Activated CD8-positive, alpha-beta memory T cell treated with anti-CD3 and anti-CD28 coated beads, Interleukin-2, amount 50 U/mL, for 24 hours (primary cell): Measurements from ENCODE around the gene TRERF1.
"Not testable (repeated sequence)": the region's sequence is repeated elsewhere in the genome, so short reads cannot be mapped to it uniquely, and the experiment has no call there.

Experiments
- DNase-seq: peaks from one replicate; pipeline ENCODE4 v3.0.0-alpha.2; 2020; ENCODE audit errors: extremely low read depth

The TRERF1 gene, protein sequence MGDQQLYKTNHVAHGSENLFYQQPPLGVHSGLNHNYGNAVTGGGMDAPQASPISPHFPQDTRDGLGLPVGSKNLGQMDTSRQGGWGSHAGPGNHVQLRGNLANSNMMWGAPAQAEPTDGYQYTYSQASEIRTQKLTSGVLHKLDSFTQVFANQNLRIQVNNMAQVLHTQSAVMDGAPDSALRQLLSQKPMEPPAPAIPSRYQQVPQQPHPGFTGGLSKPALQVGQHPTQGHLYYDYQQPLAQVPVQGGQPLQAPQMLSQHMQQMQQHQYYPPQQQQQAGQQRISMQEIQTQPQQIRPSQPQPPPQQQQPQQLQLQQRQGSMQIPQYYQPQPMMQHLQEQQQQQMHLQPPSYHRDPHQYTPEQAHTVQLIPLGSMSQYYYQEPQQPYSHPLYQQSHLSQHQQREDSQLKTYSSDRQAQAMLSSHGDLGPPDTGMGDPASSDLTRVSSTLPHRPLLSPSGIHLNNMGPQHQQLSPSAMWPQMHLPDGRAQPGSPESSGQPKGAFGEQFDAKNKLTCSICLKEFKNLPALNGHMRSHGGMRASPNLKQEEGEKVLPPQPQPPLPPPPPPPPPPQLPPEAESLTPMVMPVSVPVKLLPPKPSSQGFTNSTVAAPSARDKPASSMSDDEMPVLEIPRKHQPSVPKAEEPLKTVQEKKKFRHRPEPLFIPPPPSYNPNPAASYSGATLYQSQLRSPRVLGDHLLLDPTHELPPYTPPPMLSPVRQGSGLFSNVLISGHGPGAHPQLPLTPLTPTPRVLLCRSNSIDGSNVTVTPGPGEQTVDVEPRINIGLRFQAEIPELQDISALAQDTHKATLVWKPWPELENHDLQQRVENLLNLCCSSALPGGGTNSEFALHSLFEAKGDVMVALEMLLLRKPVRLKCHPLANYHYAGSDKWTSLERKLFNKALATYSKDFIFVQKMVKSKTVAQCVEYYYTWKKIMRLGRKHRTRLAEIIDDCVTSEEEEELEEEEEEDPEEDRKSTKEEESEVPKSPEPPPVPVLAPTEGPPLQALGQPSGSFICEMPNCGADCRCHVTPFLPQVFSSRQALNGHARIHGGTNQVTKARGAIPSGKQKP (N-terminal part only)

DNA sequence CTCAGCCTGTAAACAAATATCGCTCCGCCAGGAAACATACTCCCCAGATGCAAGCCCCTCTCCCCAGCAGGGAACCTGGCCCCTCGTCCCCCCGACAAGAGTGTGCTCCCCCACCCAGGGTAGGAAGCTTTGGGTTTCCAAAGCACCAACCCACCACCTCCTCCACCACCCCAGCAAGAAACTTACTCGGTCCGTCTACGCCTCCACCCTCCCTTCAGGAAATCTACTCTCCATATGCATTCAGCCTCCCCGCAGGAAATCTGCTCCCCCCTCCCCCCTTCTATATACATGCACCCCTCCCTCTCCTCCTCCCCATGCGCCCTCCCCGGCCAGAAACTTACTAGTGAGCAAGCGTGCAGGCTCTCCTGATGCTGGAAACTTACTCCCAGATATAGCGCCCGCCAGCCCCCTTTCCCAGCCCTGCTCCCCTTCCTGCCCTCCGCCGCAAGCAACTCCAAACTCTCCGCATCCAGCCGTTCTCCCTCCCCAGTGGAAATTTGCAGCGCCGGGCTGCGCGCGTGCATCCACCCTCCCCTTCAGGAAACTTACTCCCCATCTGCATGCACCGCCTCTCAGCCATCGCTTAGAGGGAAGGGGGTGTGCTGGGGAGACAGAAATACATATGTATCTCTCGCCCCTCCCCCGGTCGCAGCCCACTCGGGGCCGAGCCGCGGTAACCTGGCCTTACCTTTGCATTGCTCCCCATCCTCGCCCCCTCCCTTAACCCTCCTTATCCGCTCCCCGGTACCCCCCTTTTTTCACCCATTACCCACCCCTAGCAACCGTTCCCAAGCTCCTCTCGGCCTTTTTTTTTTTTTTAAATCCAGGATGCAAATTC lies at the start of gene TRERF1:
TRERF1 (minus strand) TSS at position 594 of the 838 bp plus-strand sequence. CDS start 182,336 bp downstream, outside the sequence.
- DNase-seq, result no peak

DNA sequence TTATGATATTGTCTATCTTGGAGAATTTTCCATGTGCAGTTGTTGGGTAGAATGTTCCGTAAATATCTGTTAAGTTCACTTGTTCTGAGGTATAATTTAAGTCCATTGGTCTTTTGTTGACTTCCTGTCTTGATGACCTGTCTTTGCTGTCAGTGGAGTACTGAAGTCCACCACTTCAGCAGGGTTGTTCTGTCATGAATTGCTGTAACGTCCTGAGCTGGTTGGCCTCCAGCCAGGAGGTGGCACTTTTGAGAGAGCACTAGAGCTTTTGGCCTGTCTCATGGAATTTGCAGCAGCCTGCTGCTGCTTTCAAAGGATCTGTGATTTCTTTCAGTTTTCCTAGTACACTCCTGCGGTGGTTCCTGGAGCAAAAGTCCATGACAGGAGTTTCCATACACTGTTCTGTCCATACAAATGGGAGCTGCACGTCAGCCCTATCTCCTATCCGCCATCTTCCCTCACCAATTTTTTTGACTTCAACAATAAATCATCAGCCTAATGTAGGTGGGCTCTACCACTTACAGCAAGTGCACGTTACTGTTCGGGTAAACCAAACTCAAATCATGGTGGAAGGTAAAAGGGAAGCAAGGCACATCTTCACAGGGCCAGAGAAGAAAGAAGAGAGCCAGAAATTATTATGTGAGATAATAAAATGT lies 46.9 kb upstream of the TRERF1 start:
- no peak for DNase-seq

DNA sequence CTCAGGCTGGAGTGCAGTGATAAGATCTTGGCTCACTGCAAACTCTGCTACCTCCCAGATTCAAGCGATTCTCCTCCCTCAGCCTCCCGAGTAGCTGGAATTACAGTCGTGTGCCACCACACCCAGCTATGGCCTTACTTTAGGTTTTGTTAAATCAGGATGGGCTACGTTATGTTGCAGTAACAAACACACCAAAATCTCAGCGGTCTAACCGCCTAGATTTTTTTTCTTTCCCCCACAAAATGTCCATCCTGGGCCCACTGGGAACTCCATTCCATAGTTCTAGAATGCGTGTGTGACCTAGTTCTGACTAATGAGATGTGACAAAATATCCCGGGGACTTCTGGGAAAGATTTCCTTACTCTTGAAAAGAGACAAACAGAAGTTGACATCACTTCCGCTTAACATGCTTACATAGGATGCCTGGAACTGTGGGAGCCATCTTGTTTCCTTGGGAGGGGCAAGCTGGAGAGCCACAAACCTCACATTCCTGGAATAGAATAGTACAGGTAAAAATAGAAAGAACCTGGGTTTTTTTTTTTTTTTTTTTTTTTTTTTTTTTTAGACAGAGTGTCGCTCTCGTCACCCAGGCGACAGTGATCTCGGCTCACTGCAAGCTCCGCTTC lies 42.3 kb upstream of the TRERF1 start:
- DNase-seq, result no peak

DNA sequence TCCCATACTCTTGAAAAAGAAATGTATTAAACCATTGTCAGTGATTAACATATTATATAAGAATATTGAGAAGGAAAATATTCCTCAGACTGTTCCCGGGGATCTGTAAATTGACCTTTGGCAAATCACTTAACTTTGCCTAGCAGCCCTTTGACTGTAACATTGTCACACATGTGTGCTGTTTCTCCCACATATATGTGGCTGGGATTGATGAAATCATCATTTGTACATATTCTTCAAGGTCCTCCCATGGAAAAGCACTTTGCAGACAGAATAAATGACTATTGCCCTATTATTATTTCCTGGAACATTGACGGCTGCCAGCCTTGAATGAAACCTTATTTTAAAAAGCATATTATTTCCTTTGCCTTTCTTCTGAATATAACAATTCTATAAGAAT lies 36.4 kb upstream of the TRERF1 start:
- no peak for DNase-seq

DNA sequence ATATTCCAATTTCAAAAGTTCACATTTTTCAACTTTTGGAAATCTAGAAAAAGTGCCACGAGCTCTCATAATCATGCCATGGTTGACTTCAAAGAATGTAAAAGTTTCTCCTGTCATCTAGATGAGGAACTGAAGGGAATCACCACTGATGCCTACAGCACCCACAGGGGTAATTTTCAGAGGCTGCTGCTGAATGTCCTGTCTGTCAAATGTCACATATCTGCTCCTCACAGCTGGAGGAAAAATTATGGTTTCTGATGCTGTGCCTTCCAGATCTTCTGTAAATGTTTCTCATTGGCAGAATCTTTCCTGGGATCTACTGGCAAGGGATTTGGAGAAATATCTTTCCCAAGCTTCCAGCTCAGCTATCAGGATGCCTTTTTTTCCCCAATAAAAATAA lies 32.5 kb upstream of the TRERF1 start:
- no peak for DNase-seq

DNA sequence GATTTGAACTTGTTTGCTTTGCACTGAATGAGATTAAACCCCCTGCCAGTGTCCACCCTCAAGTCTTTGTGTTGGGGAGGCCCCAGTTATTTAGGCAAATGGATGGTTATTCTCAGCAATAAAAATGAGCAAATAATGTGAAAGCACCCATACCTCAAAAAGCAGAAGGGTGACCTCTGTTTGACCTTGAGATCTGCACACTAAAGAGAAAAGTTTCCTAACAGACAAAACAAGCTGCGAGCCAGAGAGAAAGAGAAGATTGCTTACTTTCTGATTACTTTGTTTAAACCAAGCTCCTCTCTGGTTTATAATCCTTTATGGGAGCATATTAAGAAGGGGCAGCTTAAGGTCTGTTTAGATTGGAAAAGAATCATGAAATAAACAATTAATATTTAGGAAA lies 30.4 kb upstream of the TRERF1 start:
- DNase-seq, result no peak

DNA sequence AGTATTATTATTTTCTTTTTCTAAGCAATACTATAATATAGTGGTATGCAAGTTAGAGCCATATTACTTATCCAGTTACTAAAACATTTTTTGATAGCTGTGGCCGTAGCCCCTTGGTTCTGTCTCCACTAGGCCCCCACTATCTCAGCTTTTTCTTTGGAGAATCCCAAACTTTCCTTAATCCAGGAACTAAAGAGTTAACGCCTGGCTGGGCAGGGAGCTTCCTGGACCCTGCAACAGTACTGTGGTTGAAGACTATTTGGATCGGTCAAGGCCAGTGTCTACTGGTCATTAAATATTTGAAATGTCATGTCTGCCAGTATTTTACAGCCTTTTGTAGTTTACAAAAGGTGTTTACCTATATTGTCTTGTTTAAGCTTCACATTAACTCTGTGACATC lies 20.0 kb upstream of the TRERF1 start:
- DNase-seq, result no peak

DNA sequence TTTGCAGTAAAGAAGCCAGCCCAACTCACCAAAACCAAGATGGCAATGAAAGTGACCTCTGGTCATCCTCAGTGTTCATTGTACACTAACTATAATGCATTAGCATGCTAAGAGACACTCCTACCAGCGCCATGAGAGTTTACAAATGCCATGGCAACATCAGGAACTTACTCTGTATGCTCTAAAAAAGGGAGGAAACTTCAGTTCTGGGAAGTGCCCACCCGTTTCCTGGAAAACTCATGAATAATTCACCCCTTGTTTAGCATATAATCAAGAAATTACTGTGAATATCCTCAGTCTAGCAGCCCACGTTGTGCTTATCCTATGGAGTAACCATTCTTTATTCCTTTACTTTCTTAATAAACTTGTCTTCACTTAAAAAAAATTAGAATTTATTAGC lies 19.4 kb upstream of the TRERF1 start:
- no peak for DNase-seq

DNA sequence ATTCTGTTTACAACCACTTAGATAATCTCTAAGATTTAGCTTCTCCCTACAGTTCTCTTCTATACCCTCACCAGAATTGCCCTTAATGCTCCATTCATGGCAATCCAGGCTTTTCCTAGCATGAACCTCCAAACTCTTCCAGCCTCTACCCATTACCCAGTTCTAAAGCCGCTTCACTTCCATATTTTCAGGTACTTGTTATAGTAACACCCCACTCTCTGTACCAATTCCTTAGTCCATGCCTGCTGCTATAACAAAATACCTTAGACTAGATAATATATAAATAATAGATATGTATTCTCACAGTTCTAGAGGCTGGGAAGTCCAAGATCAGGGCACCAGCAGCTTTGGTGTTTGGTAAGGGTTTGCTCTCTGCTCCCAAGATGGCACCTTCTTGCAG lies 16.5 kb upstream of the TRERF1 start:
- no peak for DNase-seq

DNA sequence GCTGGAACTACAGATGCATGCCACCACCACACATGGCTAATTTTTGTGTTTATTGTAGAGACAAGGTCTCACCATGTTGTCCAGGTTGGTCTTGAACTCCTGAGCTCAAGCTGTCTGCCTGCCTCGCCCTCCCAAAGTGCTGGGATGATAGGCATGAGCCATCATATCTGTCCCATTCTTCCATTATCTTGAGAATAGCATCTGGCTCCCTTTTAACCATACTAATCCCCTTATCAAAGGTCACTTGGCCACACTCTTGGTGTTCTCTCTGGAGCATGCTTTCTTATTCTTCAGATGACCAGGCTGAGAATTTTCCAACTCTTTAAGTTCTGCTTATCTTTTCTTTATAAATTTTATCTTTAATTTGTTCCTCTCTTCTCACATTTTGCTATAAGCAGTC lies 15.9 kb upstream of the TRERF1 start:
- DNase-seq, result no peak

DNA sequence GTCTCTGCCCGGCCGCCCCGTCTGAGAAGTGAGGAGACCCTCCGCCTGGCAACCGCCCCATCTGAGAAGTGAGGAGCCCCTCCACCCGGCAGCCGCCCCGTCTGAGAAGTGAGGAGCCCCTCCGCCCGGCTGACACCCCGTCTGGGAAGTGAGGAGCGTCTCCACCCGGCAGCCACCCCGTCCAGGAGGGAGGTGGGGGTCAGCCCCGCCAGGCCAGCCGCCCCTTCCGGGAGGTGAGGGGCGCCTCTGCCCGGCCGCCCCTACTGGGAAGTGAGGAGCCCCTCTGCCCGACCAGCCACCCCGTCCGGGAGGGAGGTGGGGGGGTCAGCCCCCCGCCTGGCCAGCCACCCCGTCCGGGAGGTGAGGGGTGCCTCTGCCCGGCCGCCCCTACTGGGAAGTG lies 14.7 kb upstream of the TRERF1 start:
- not testable (repeated sequence) for DNase-seq

DNA sequence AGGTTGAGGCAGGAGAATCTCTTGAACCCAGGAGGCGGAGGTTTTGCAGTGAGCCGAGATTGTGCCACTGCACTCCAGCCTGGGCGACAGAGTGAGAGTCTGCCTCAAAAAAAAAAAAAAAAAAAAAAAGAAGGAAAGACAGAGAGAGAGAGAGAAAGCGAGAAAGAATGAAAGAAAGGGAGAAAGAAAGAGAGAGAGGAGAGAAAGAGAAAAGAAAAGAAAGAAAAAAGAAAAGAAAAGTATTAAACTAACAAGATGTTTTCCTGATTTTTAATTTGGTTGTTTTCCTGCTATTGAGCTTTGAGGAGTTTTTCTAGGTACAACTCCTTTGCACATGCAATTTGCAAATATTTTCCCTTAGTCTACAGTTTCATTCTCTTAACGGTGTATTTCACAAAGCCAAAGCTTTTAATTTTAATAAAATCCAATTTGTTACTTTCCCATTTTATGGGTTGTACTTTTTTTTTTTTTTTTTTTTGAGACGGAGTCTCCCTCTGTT lies 10.8 kb upstream of the TRERF1 start:
- DNase-seq, result no peak

DNA sequence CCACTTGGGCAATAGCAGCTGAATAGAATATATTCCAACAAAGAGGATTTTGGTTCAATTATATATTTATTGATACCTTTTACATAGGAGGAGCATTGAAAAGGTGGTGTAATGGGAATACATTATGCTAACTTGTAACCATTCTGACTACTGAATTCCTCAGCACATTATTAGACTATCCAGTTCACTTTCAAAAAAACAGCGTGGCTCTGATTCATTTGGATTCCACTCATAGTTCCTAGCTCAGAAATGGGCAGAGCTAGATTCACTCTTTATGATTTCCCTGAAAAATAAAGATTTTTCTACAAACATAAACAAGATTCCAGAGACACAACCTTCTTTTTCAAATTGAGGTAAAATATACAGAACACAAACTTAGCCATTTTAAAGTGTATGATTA lies 9.2 kb upstream of the TRERF1 start:
- DNase-seq, result no peak

DNA sequence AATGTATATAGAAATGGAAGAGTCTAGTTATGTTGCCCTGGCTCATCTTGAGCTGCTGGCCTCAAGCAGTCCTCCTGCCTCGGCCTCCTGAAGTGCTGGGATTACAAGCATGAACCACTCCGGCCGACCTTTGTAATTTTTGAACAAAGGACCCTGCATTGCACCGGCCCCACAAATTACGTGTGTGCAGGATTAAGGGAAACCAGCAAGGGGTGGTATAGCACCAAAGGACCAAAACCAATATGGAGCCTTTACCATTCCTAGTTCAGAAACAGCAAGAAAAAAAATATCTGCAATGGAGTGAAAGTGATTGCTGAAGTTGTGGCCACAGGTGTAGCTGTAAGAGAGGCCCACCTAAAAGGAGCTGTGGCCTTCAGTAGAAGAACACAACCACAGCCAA lies 8.2 kb upstream of the TRERF1 start:
- DNase-seq, result no peak

DNA sequence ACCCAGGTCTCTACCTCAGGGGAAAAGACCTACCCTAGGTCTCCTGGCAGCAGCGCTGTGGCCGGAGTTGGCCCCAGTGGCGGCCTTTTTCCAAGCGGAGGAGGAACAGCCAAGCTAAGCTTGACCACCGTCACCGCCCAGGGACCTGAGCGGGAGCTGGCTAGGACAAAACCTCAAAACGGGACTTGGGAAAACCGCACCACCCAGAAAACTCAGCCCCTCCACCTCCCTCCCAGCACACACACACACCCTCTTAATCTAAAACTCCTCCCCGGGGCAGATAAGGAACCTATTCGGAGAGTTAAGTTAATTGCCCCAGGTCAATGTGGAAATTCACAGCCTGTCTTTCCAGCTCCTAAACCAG lies 2.7 kb upstream of the TRERF1 start:
- no peak for DNase-seq

DNA sequence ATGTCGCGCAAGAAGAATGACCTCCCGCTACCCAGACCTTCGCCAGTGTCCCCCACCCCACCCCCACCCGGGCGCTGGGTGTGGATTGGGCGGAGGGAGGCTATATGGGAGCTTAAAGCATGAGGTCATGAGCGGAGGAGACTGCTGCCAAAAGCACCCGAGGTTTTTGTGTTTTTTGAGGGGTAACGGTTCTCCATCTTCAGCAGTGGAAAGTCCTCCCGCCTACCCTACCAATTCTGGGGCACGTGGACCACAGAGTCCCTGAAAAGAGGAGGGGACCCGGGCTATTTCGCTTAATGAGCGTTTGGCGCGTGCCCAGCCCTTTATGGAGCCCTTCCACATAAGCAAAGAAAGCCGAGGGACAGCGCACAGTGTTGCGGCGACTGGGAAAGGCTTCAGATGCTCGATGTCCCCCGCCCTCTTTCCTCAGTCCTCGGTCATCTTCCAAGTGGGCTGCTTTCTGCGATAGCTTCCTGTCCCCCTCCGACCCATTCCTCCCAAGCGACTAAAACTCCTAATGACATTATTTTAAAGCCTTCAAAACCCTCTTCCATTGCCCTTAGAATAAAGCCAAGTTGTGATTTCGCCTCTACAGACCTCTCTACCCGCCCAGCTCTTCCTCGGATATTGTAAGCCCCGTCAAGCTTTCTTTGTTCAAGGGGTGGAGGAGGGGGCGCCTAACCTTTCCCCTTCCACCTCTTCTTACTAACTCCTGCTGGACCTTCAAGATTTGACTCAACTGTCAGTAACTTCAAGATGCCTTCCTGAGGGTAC lies 2.1 kb upstream of the TRERF1 start:
- no peak for DNase-seq

DNA sequence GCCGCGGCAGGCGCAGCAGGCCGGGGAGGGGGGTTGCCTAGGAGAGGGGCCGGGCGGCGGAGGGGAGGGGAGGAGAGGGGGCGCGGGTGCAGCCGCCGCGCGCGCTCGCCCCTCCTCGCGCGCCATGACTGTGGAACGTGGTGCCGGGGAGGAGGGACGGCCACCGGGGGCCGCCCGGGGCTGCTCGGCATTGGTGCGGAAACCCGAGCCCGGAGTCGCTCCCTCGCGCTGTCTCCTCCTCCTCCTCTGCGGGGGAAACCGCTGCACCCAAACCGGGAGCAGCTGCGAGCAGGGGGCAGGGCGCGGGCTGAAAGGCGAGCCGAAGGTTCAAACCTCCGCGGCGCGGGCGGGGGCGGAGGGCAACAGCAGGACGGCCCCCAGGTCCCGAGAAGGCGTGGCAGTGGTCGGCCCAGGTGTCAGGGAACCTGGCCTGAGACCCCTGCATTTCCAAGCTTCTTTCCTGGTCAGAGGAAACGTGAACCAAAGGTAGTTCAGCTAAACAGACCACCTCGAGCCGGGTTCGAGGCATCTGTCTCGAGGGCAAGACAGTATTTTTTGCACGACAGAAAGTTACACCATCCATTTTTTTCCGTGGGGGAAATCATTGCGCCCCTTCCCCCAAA lies 1.4 kb upstream of the TRERF1 start:
- DNase-seq, result no peak

DNA sequence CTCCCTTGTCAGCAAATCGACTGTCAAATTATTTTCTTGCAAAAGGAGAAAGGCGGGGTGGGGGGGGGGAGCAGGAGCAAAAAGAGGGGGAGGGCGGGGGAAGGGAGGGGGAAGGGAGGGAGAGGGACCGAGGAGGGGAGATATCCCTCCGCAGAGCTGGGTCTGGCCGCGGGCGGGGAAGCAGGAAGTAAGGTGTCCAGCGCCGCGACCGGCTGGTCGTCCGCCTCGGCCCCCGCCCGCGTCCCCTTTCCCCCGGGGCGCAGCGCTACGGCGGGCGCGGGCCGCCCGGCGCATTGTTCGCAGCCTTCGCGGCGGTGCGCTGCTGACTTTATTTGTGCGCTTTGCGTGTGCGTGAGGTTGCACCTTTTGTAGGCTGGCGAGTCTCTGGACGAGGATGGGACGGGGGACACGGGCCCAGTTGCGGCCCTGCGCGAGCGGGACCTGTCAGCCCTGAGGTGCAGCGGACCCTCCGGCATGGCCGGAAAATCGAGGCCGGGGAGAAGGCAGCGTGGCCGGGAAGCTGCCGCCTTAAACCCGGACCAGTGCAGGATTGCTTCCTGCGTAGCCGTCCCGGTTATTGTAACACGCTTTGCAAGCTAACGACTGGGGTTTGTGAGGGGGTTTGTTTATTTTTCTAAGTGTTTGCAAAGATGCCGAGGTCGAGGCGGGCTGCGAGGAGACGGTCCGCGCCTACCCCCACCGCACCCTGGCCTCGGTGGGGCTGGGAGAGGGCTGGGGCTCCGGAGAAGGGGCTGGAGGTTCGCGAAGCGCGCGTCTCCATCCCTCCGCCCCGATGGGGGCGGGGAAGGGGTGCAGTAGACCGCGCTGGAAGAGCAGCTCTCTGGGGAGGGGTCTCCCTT lies 675 bp upstream of the TRERF1 start:
- no peak for DNase-seq
